HepG2 (cell line): ENCODE measurements around the gene PRDM15. TPM values are rescaled to one million over a fixed set of nuclear protein-coding genes. Genes with fewer than 3 reads are reported as not detected.

Experiments
- ATAC-seq: fragments of 200-7000 bp; cut with Tn5 transposase; 3 replicates; pipeline ENCODE4 v1.9.1; 2020; ENCODE audit warnings: mild to moderate bottlenecking, moderate library complexity
- BruUV-seq: library from RNA; stranded (reverse); fragments of 400-500 nt; replicated peaks from 2 replicates; lab custom pipeline; 2021; lab: Mats Ljungman, UMichigan
- CTCF ChIA-PET: fragments of 300-600 bp; formaldehyde crosslinking; extraction: SDS; loops from one replicate; lab custom pipeline; 2021; ENCODE audit warnings: low total read pairs, inconsistent platforms, low intra/inter-chr PET ratio; lab: Yijun Ruan, JAX
- POLR2A ChIA-PET: fragments of 350-600 bp; sonication (Branson Sonifier 250); formaldehyde crosslinking; loops from one replicate; lab custom pipeline; 2020; ENCODE audit warnings: antibody characterized with exemption, inconsistent platforms; lab: Yijun Ruan, JAX
- DNase-seq: peaks from one replicate; pipeline ENCODE4 v3.0.0-alpha.2; 2015; ENCODE audit warnings: low spot score
- FAIRE-seq: peaks from 3 replicates; lab custom pipeline; 2011; peaks lifted over from hg19 to GRCh38; lab: Jason Lieb, UNC
- H2AFZ ChIP-seq: one replicate; pipeline ENCODE4 v1.6.1; 2011; ENCODE audit warnings: low read length, inconsistent platforms
- H3K27ac ChIP-seq: fragments of 300-600 bp; 3 replicates; pipeline ENCODE4 v1.8.0; 2011; ENCODE audit warnings: mixed run types, mild to moderate bottlenecking, mixed read lengths, low read length, inconsistent platforms; ENCODE audit not compliant: insufficient read depth; ENCODE audit errors: extremely low read length
- H3K27me3 ChIP-seq, 2 experiments: fragments of 200-600 bp in 1 of 2; 2 replicates in 1 of 2; 3 replicates in 1 of 2; pipeline versions ENCODE4 v1.6.0 to v1.8.0; 2011; ENCODE audit warnings: low read length in 2 of 2, mild to moderate bottlenecking in 2 of 2, moderate library complexity in 2 of 2, inconsistent platforms in 1 of 2; ENCODE audit not compliant: insufficient read depth in 2 of 2, control insufficient read depth in 1 of 2
- H3K36me3 ChIP-seq, 2 experiments: fragments of 200-600 bp in 1 of 2; replicated peaks in 1 of 2; 2 replicates in 1 of 2; 3 replicates in 1 of 2; pipeline versions ENCODE4 v1.5.1 to v1.8.0; 2011; ENCODE audit warnings: low read length in 2 of 2, inconsistent platforms in 1 of 2; ENCODE audit not compliant: insufficient read depth in 2 of 2, control insufficient read depth in 1 of 2
- H3K4me1 ChIP-seq: 2 replicates; pipeline ENCODE4 v1.5.1; 2012; ENCODE audit warnings: low read length, inconsistent platforms; ENCODE audit not compliant: insufficient read depth
- H3K4me2 ChIP-seq: 2 replicates; pipeline ENCODE4 v1.6.0; 2011; ENCODE audit warnings: low read depth, low read length, inconsistent platforms
- H3K4me3 ChIP-seq, 3 experiments: fragments of 200-600 bp in 1 of 3; sonication (generic), shearing (Covaris generic) in 1 of 3; replicated peaks in 1 of 3; 2 replicates each; pipeline ENCODE4 v1.5.1; 2011 to 2016; ENCODE audit warnings: low read length in 3 of 3, inconsistent platforms in 2 of 3, low read depth in 2 of 3, mild to moderate bottlenecking in 2 of 3, control low read depth in 1 of 3, mixed read lengths in 1 of 3; ENCODE audit not compliant: insufficient read depth in 1 of 3
- H3K79me2 ChIP-seq: one replicate; pipeline ENCODE4 v1.6.1; 2011; ENCODE audit warnings: low read length, inconsistent platforms; ENCODE audit not compliant: insufficient read depth
- H3K9ac ChIP-seq: 2 replicates; pipeline ENCODE4 v1.6.0; 2011; ENCODE audit warnings: mild to moderate bottlenecking, low read depth, low read length, inconsistent platforms; ENCODE audit not compliant: insufficient read depth
- H3K9me3 ChIP-seq: 2 replicates; pipeline ENCODE4 v1.5.1; 2012; ENCODE audit warnings: mild to moderate bottlenecking, low read length
- H4K20me1 ChIP-seq: 2 replicates; pipeline ENCODE4 v1.6.0; 2011; ENCODE audit warnings: inconsistent platforms, mild to moderate bottlenecking, low read length, moderate library complexity; ENCODE audit not compliant: insufficient read depth
- ATF7 ChIP-seq, 2 experiments: fragments of 450-650 bp in 1 of 2; sonication (generic) in 1 of 2; formaldehyde crosslinking in 1 of 2; IDR thresholded peaks; 2 replicates each; pipeline versions ENCODE4 v1.4.0 to v1.6.1; 2016 to 2020; ENCODE audit warnings: antibody characterized with exemption in 1 of 2, mild to moderate bottlenecking in 1 of 2, missing genetic modification reagents in 1 of 2
- ELF4 ChIP-seq: sonication (generic); formaldehyde crosslinking; IDR thresholded peaks from 2 replicates; pipeline ENCODE4 v1.5.0; 2020; ENCODE audit warnings: missing genetic modification reagents, mild to moderate bottlenecking, moderate library complexity, borderline replicate concordance
- FOXK2 ChIP-seq: fragments of 450-650 bp; IDR thresholded peaks from 2 replicates; pipeline ENCODE4 v1.6.1; 2016
- HDAC1 ChIP-seq: sonication (generic); formaldehyde crosslinking; IDR thresholded peaks from 2 replicates; pipeline ENCODE4 v1.5.1; 2020; ENCODE audit warnings: mild to moderate bottlenecking, missing genetic modification reagents
- HNRNPLL ChIP-seq: fragments of 200-400 bp; formaldehyde crosslinking; IDR thresholded peaks from 2 replicates; pipeline ENCODE4 v1.6.1; 2017; ENCODE audit warnings: mild to moderate bottlenecking, low read depth, low read length; ENCODE audit not compliant: poor library complexity, severe bottlenecking
- HNRNPUL1 ChIP-seq: fragments of 200-400 bp; formaldehyde crosslinking; IDR thresholded peaks from 2 replicates; pipeline ENCODE4 v1.6.1; 2017; ENCODE audit warnings: low read depth, mild to moderate bottlenecking, low read length, moderate library complexity
- NCOA2 ChIP-seq: sonication (generic); formaldehyde crosslinking; IDR thresholded peaks from 2 replicates; pipeline ENCODE4 v1.8.0; 2022; ENCODE audit warnings: inconsistent platforms
- ONECUT2 ChIP-seq: sonication (generic); formaldehyde crosslinking; IDR thresholded peaks from 2 replicates; pipeline ENCODE4 v1.4.0; 2020; ENCODE audit warnings: missing genetic modification reagents
- SKIL ChIP-seq: sonication (generic); formaldehyde crosslinking; IDR thresholded peaks from 2 replicates; pipeline ENCODE4 v1.8.0; 2022; ENCODE audit warnings: missing genetic modification reagents, mild to moderate bottlenecking, moderate library complexity, borderline replicate concordance
- TMF1 ChIP-seq: sonication (generic); formaldehyde crosslinking; IDR thresholded peaks from 2 replicates; pipeline ENCODE4 v1.8.1; 2022; ENCODE audit warnings: low read depth, missing genetic modification reagents
- ZKSCAN1 ChIP-seq: fragments of 150-350 bp; IDR thresholded peaks from 2 replicates; pipeline ENCODE4 v1.6.1; 2014; ENCODE audit warnings: low read length
- WGBS: methylation state at CpG from one replicate; pipeline ENCODE4 v1.1.6; 2017; ENCODE audit warnings: low lambda C conversion rate; 5-methylcytosine and 5-hydroxymethylcytosine counted together
- in situ Hi-C: cut with HindIII; loops from 2 replicates; pipeline ENCODE4 v1.10.0; 2017; ENCODE audit warnings: low pct_unique_long_range_greater_than_20kb; ENCODE audit not compliant: extremely low pct_ligation_motif_present
- intact Hi-C: fragments of 100-400 bp; cut with micrococcal nuclease; formaldehyde crosslinking; loops from one replicate; pipeline ENCODE4 v1.10.0; 2022; ENCODE audit not compliant: unreplicated experiment
- polyA plus RNA-seq, 8 experiments: library from polyadenylated mRNA; depleted of rRNA in 3 of 8; stranded (reverse) in 7 of 8; unstranded in 1 of 8; fragments of >200 nt; fragmentation: Illumina TruSeq in 4 of 8; extraction: Trizol in 4 of 8; gene quantifications; 2 replicates each; pipeline versions ENCODE4 v1.2.1 to v1.2.3, GENCODE V29; 2011 to 2016; ENCODE audit warnings: low read depth in 4 of 8, missing spikeins in 1 of 8, mixed read lengths in 1 of 8; ENCODE audit not compliant: insufficient read depth in 1 of 8
- total RNA-seq, 5 experiments: library from RNA; depleted of rRNA; stranded (reverse); fragments of >200 nt; fragmentation: Illumina TruSeq; extraction: Trizol; gene quantifications; 2 replicates each; pipeline ENCODE4 v1.2.3, GENCODE V29; 2016; ENCODE audit warnings: low read depth in 1 of 5
- TF ChIP-seq, protein P1 (sequence below): sonication (generic); formaldehyde crosslinking; IDR thresholded peaks from 2 replicates; pipeline ENCODE4 v1.4.0; 2020; ENCODE audit warnings: mild to moderate bottlenecking, missing genetic modification reagents
- TF ChIP-seq, protein P2 (sequence below): IDR thresholded peaks from 2 replicates; pipeline ENCODE4 v1.6.1; 2016; ENCODE audit warnings: missing genetic modification reagents, missing compliant biosample characterization

The PRDM15 gene
- total and polyA plus RNA-seq, 2 of the 13 experiments (the other 11 are each of a cell fraction or from before 2014, with no cell fraction given), result 4.0 to 6.9 TPM

GRCh38 chr21:41825216-41825615, 53.9 kb downstream of the PRDM15 start:
- CTCF ChIA-PET, result no interaction called here
- 100% methylated on average over 1 of the region's 15 CpGs for WGBS

DNA sequence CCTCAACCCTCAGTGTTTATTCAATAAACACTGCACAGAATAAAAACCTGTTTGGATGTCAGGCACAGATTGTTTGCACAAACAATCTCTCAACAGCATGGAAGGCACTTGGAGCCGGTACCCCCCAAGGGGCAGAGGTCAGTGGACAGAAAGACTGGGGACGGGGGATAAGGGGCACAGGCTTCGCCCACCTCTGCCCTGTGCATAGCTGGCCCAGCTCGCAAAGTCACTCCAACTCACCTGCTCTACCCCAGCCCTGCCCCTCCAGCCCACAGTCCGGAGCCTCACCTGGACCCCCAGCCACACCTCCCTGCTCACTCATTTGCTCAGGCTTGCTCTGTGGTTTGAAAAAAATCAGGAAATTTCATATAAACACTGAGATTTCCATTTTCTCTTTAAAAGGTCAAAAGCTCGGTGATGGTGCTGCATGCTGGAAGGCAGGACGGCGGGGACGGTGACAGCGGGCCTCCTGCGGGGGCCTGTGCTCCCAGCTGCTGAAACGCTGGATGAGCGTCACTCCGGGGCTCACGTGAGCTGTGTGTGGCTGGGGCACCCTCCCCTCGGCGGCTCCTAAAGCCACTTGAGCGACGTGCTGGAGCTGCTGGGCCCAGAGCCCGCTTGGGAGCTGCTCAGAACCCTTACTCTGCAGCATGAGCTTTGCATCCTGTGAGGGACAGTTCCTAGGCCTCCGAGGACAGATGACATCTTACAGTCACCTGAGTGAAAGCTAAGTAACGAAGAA, 54.5 kb downstream of the PRDM15 start:
- in situ Hi-C loops, result no loop called here
- no TSS peak for BruUV-seq
- intact Hi-C loops, result no loop called here
- H3K9ac ChIP-seq, result no peak overlapping the region
- H2AFZ ChIP-seq, result no peak overlapping the region
- H3K9me3 ChIP-seq, result no peaks in the 10 kb centered on the region
- H3K79me2 ChIP-seq, result no peaks in the 10 kb centered on the region
- no peak overlapping the region for H3K4me2 ChIP-seq
- ChIA-PET POLR2A (no interaction called here), CTCF (no interaction called here)
- ATAC-seq (no peak), DNase-seq (no peak), FAIRE-seq (no peak)
- H4K20me1 ChIP-seq, result no peaks in the 10 kb centered on the region
- no peak overlapping the region for H3K4me3 ChIP-seq
- H3K4me1 ChIP-seq, result no peaks in the 10 kb centered on the region
- H3K27ac ChIP-seq, result no peak overlapping the region
- no peaks in the 10 kb centered on the region; a peak in 1 of 5 replicates for H3K27me3 ChIP-seq
- WGBS, result 96% methylated on average over 15 of the region's 22 CpGs
- peaks cover 5 to 13% of the 10 kb centered on the region in 2 experiments; a peak in 3 of 5 replicates for H3K36me3 ChIP-seq
- TF ChIP-seq, protein P1, sequence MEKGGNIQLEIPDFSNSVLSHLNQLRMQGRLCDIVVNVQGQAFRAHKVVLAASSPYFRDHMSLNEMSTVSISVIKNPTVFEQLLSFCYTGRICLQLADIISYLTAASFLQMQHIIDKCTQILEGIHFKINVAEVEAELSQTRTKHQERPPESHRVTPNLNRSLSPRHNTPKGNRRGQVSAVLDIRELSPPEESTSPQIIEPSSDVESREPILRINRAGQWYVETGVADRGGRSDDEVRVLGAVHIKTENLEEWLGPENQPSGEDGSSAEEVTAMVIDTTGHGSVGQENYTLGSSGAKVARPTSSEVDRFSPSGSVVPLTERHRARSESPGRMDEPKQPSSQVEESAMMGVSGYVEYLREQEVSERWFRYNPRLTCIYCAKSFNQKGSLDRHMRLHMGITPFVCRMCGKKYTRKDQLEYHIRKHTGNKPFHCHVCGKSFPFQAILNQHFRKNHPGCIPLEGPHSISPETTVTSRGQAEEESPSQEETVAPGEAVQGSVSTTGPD (CRISPR knock-in tag), result no peak
- no peak for TF ChIP-seq HNRNPUL1
- TF ChIP-seq HNRNPLL, result no peak
- TF ChIP-seq SKIL (CRISPR knock-in tag), result no peak
- TF ChIP-seq ONECUT2 (CRISPR knock-in tag), result no peak
- TF ChIP-seq HDAC1 (CRISPR knock-in tag), result no peak
- TF ChIP-seq, protein P2, sequence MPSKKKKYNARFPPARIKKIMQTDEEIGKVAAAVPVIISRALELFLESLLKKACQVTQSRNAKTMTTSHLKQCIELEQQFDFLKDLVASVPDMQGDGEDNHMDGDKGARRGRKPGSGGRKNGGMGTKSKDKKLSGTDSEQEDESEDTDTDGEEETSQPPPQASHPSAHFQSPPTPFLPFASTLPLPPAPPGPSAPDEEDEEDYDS (CRISPR knock-in tag), result no peak
- TF ChIP-seq NCOA2, result no peak
- no peak for TF ChIP-seq ZKSCAN1
- TF ChIP-seq ELF4 (CRISPR knock-in tag), result no peak
- TF ChIP-seq FOXK2, result no peak

More at GRCh38 chr21:41825216-41825615, 53.9 kb downstream of the PRDM15 start:
- Histone ChIP-seq H4K20me1 (no peaks in the 10 kb centered on the region), H3K79me2 (no peaks in the 10 kb centered on the region), H3K27ac (no peak overlapping the region), H3K9ac (no peak overlapping the region), H2AFZ (no peak overlapping the region), H3K4me2 (no peak overlapping the region), H3K9me3 (no peaks in the 10 kb centered on the region), H3K4me1 (no peaks in the 10 kb centered on the region), H3K4me3 (no peak overlapping the region), H3K36me3 (peaks cover 5 to 13% of the 10 kb centered on the region in 2 experiments; a peak in 2 of 5 replicates), H3K27me3 (no peaks in the 10 kb centered on the region)
- intact Hi-C loops, result no loop called here
- BruUV-seq, result no TSS peak
- FAIRE-seq (no peak), ATAC-seq (no peak), DNase-seq (no peak)
- TF ChIP-seq ATF7 (IDR thresholded peaks at IDR 0.05) (peak; percentile 35; the same call in 1 of the 2 replicates), ATF7 (CRISPR knock-in tag; IDR thresholded peaks at IDR 0.05) (no peak), TMF1 (CRISPR knock-in tag) (no peak)
- POLR2A ChIA-PET, result no interaction called here
- in situ Hi-C loops, result no loop called here
